A673 (cell line): ENCODE results near the gene BMF. TPM values are rescaled to one million over a fixed set of nuclear protein-coding genes. Genes with fewer than 3 reads are reported as not detected.

Experiments used
- BruUV-seq: library from RNA; stranded (reverse); fragments of 400-500 nt; replicated peaks from 2 replicates; lab custom pipeline; 2021; lab: Mats Ljungman, UMichigan
- CTCF ChIA-PET: fragments of 300-600 bp; sonication (Branson Sonifier 250); formaldehyde crosslinking; loops from one replicate; lab custom pipeline; 2022; ENCODE audit warnings: antibody characterized with exemption; lab: Charles Lee
- POLR2A ChIA-PET: fragments of 300-600 bp; sonication (Branson Sonifier 250); formaldehyde crosslinking; loops from one replicate; lab custom pipeline; 2022; ENCODE audit warnings: antibody characterized with exemption; ENCODE audit not compliant: low non-redundant PET; lab: Charles Lee
- DNase-seq: peaks from one replicate; pipeline ENCODE4 v3.0.0-alpha.2; 2015; ENCODE audit warnings: low spot score
- H3K27ac ChIP-seq: fragments of 200-600 bp; sonication (generic); 2 replicates; pipeline ENCODE4 v1.5.1; 2016; ENCODE audit warnings: mixed run types, low read depth, mild to moderate bottlenecking, mixed read lengths, antibody characterized with exemption, low read length; ENCODE audit not compliant: poor library complexity, severe bottlenecking
- H3K27me3 ChIP-seq: fragments of 200-600 bp; sonication (generic); replicated peaks from 2 replicates; pipeline ENCODE4 v1.6.1; 2017; ENCODE audit warnings: mixed run types, low read depth, mild to moderate bottlenecking, mixed read lengths, antibody characterized with exemption, low read length; ENCODE audit not compliant: insufficient read depth, poor library complexity
- H3K36me3 ChIP-seq: fragments of 200-600 bp; sonication (generic); 2 replicates; pipeline ENCODE4 v1.6.1; 2016; ENCODE audit warnings: mixed run types, mild to moderate bottlenecking, mixed read lengths, antibody characterized with exemption, low read length; ENCODE audit not compliant: insufficient read depth, poor library complexity, severe bottlenecking
- H3K4me1 ChIP-seq: fragments of 200-600 bp; sonication (generic); 2 replicates; pipeline ENCODE4 v1.6.1; 2017; ENCODE audit warnings: mixed run types, mild to moderate bottlenecking, mixed read lengths, antibody characterized with exemption, low read length; ENCODE audit not compliant: insufficient read depth, poor library complexity, severe bottlenecking
- H3K4me3 ChIP-seq: fragments of 200-600 bp; sonication (generic); 2 replicates; pipeline ENCODE4 v1.5.1; 2016; ENCODE audit warnings: low read depth, mixed run types, mild to moderate bottlenecking, mixed read lengths, low read length; ENCODE audit not compliant: poor library complexity, severe bottlenecking
- H3K9me3 ChIP-seq: fragments of 200-600 bp; sonication (generic); 2 replicates; pipeline ENCODE4 v1.6.1; 2016; ENCODE audit warnings: mixed run types, low read depth, mild to moderate bottlenecking, mixed read lengths, antibody characterized with exemption, low read length; ENCODE audit not compliant: poor library complexity, severe bottlenecking
- CTCF ChIP-seq: fragments of 300-800, 200-600 bp; sonication (generic); conservative IDR thresholded peaks from 2 replicates; pipeline ENCODE4 v1.5.1; 2017; ENCODE audit warnings: low read depth, mild to moderate bottlenecking, antibody characterized with exemption, low read length, moderate library complexity, mixed read lengths
- EZH2 ChIP-seq: fragments of 200-600 bp; sonication (generic); IDR thresholded peaks from 2 replicates; pipeline ENCODE4 v1.6.1; 2017; ENCODE audit warnings: borderline replicate concordance, low read depth, mild to moderate bottlenecking, mixed read lengths, antibody characterized with exemption, low read length; ENCODE audit not compliant: poor library complexity, severe bottlenecking
- intact Hi-C: fragments of 100-400 bp; cut with micrococcal nuclease; formaldehyde crosslinking; loops from one replicate; pipeline ENCODE4 v1.10.0; 2022; ENCODE audit not compliant: unreplicated experiment
- total RNA-seq: library from RNA; stranded (reverse); gene quantifications from 2 replicates; pipeline ENCODE4 v1.2.3, GENCODE V29; 2021

Gene BMF
- total RNA-seq, 1 experiment from 2014 or later = 18.5 TPM

DNA sequence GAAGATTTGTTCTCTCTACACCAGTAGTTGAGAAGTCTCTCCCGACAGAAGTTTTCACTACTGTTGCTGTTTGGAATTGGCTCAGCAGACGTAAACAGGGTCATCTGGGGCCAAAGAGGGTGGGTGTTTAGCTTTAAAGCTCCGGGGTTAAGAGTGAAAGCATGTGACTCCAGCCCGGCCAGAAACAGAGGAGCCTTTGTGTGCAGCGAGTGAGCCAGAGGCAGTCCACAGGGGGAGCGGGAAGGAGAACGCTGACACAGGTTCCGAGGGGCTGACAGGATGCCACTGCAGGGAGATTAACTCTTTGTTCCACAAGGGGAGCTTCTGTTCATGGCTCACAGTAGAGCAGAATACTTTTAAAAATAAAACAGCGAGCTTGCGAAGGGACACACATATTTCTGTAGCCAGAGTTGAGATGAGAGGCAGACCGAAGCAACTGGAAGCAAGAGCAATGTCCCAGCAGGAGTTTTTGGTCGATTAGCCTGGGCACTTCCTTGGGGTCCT is 26.9 kb downstream of the BMF start:
- H3K27me3 ChIP-seq = no peaks in the 10 kb centered on the region
- TF ChIP-seq CTCF (no peak), EZH2 (no peak)
- no peaks in the 10 kb centered on the region for H3K9me3 ChIP-seq
- peaks cover 72% of the 10 kb centered on the region for H3K4me1 ChIP-seq
- ChIA-PET CTCF (interaction anchor here (0.5 to 1.1 kb wide), 3 partner anchors 11 to 36 kb away, joined by 3 to 5 read pairs (median 3); no protein-coding TSS in a partner anchor), POLR2A (no interaction called here)
- H3K27ac ChIP-seq = peak overlapping the region; percentile 75
- DNase-seq = peak; percentile 77
- intact Hi-C loops = no loop called here
- no TSS peak for BruUV-seq
- peak overlapping the region; percentile 10 for H3K4me3 ChIP-seq
- no peaks in the 10 kb centered on the region for H3K36me3 ChIP-seq

GRCh38 chr15:40080847-40081246 is 27.8 kb downstream of the BMF start:
- no peak for DNase-seq
- POLR2A ChIA-PET = interaction anchor here (0.6 kb wide), 1 partner anchor 1671 kb away, joined by 4 read pairs; no protein-coding TSS in a partner anchor
- Histone ChIP-seq H3K27me3 (no peaks in the 10 kb centered on the region), H3K9me3 (no peaks in the 10 kb centered on the region), H3K36me3 (no peaks in the 10 kb centered on the region), H3K4me3 (no peak overlapping the region), H3K27ac (peak overlapping the region; percentile 75), H3K4me1 (peaks cover 71% of the 10 kb centered on the region)
- intact Hi-C loops = no loop called here
- TF ChIP-seq EZH2 (no peak), CTCF (no peak)
- BruUV-seq = no TSS peak
- CTCF ChIA-PET = no interaction called here

GRCh38 chr15:40080104-40080503 is 28.6 kb downstream of the BMF start:
- H3K9me3 ChIP-seq = no peaks in the 10 kb centered on the region
- ChIA-PET CTCF (no interaction called here), POLR2A (interaction anchor here (0.6 kb wide), 1 partner anchor 1670 kb away, joined by 4 read pairs; no protein-coding TSS in a partner anchor)
- intact Hi-C loops = no loop called here
- H3K27me3 ChIP-seq = no peaks in the 10 kb centered on the region
- H3K4me3 ChIP-seq = no peak overlapping the region
- BruUV-seq = no TSS peak
- no peaks in the 10 kb centered on the region for H3K36me3 ChIP-seq
- TF ChIP-seq CTCF (no peak), EZH2 (no peak)
- no peak for DNase-seq
- peak overlapping the region; percentile 75 for H3K27ac ChIP-seq
- peaks cover 75% of the 10 kb centered on the region for H3K4me1 ChIP-seq
